ENCODE measurements around the gene RPL32.
"Not testable (repeated sequence)": the region's sequence is repeated elsewhere in the genome, so short reads cannot be mapped to it uniquely, and the experiment has no call there.

The RPL32 gene
- 1,310 to 1,361 reads per million in 2 experiments for total RNA-seq

GRCh38 chr3:12841149-12841969 is at the start of gene RPL32:
TSS of gene RPL32 (minus strand) at chr3:12841565. CDS start at chr3:12840237, 1,328 bp downstream.
- DNase-seq (ENCODE audit: low read depth): peak; percentile 80

GRCh38 chr3:12890610-12891390 is 49.4 kb upstream of the RPL32 start:
- DNase-seq (ENCODE audit: low read depth): no peak

- DNase-seq (ENCODE audit: low read depth): no peak
Measured at GRCh38 chr3:12886736-12887135, 45.4 kb upstream of the RPL32 start.

- DNase-seq (ENCODE audit: low read depth): no peak
Measured at GRCh38 chr3:12886106-12886679, 44.8 kb upstream of the RPL32 start.

GRCh38 chr3:12885583-12885930 is 44.2 kb upstream of the RPL32 start:
- no peak for DNase-seq (ENCODE audit: low read depth)

- no peak for DNase-seq (ENCODE audit: low read depth)
Measured at GRCh38 chr3:12884790-12885582, 43.6 kb upstream of the RPL32 start.

- no peak for DNase-seq (ENCODE audit: low read depth)
Measured at GRCh38 chr3:12884186-12884680, 42.9 kb upstream of the RPL32 start.

- no peak for DNase-seq (ENCODE audit: low read depth)
Measured at GRCh38 chr3:12882336-12883310, 41.3 kb upstream of the RPL32 start.

- not testable (repeated sequence) for DNase-seq (ENCODE audit: low read depth)
Measured at GRCh38 chr3:12881858-12882257, 40.5 kb upstream of the RPL32 start.

GRCh38 chr3:12879191-12879815 is 37.9 kb upstream of the RPL32 start:
- no peak for DNase-seq (ENCODE audit: low read depth)

GRCh38 chr3:12878758-12879157 is 37.4 kb upstream of the RPL32 start:
- DNase-seq (ENCODE audit: low read depth): not testable (repeated sequence)

GRCh38 chr3:12878141-12878574 is 36.8 kb upstream of the RPL32 start:
- no peak for DNase-seq (ENCODE audit: low read depth)

GRCh38 chr3:12877040-12877439 is 35.7 kb upstream of the RPL32 start:
- DNase-seq (ENCODE audit: low read depth): no peak

GRCh38 chr3:12875857-12876836 is 34.8 kb upstream of the RPL32 start:
- no peak for DNase-seq (ENCODE audit: low read depth)

GRCh38 chr3:12871404-12871983 is 30.1 kb upstream of the RPL32 start:
- no peak for DNase-seq (ENCODE audit: low read depth)

- no peak for DNase-seq (ENCODE audit: low read depth)
Measured at GRCh38 chr3:12870942-12871341, 29.6 kb upstream of the RPL32 start.

GRCh38 chr3:12869035-12869621 is 27.8 kb upstream of the RPL32 start:
- no peak for DNase-seq (ENCODE audit: low read depth)
